B cell (primary cell): Measurements from ENCODE around the gene GPR15LG.

Experiments used
- CTCF ChIP-seq: fragments of 200-600 bp; IDR thresholded peaks from one replicate; pipeline ENCODE4 v1.8.0; 2022; ENCODE audit warnings: antibody characterized with exemption, mild to moderate bottlenecking
- EZH2 ChIP-seq: IDR thresholded peaks from 2 replicates; pipeline ENCODE4 v1.6.1; 2012; ENCODE audit warnings: borderline replicate concordance, low read depth, mild to moderate bottlenecking, moderate library complexity, low read length; ENCODE audit not compliant: insufficient read depth, poor library complexity, severe bottlenecking

GRCh38 chr10:84200537-84201243 is 27.1 kb downstream of the GPR15LG start:
- TF ChIP-seq CTCF (no peak), EZH2 (no peak)
